HepG2 (cell line): ENCODE data around the gene TRDMT1. TPM values are rescaled to one million over a fixed set of nuclear protein-coding genes. Genes with fewer than 3 reads are reported as not detected.

Experiments
- ATAC-seq: fragments of 200-7000 bp; cut with Tn5 transposase; 3 replicates; pipeline ENCODE4 v1.9.1; 2020; ENCODE audit warnings: mild to moderate bottlenecking, moderate library complexity
- BruUV-seq: library from RNA; stranded (reverse); fragments of 400-500 nt; replicated peaks from 2 replicates; lab custom pipeline; 2021; lab: Mats Ljungman, UMichigan
- CTCF ChIA-PET: fragments of 300-600 bp; formaldehyde crosslinking; extraction: SDS; loops from one replicate; lab custom pipeline; 2021; ENCODE audit warnings: low total read pairs, inconsistent platforms, low intra/inter-chr PET ratio; lab: Yijun Ruan, JAX
- POLR2A ChIA-PET: fragments of 350-600 bp; sonication (Branson Sonifier 250); formaldehyde crosslinking; loops from one replicate; lab custom pipeline; 2020; ENCODE audit warnings: antibody characterized with exemption, inconsistent platforms; lab: Yijun Ruan, JAX
- DNase-seq: peaks from one replicate; pipeline ENCODE4 v3.0.0-alpha.2; 2015; ENCODE audit warnings: low spot score
- FAIRE-seq: peaks from 3 replicates; lab custom pipeline; 2011; peaks lifted over from hg19 to GRCh38; lab: Jason Lieb, UNC
- H2AFZ ChIP-seq: one replicate; pipeline ENCODE4 v1.6.1; 2011; ENCODE audit warnings: low read length, inconsistent platforms
- H3K27ac ChIP-seq: fragments of 300-600 bp; 3 replicates; pipeline ENCODE4 v1.8.0; 2011; ENCODE audit warnings: mixed run types, mild to moderate bottlenecking, mixed read lengths, low read length, inconsistent platforms; ENCODE audit not compliant: insufficient read depth; ENCODE audit errors: extremely low read length
- H3K27me3 ChIP-seq, 2 experiments: fragments of 200-600 bp in 1 of 2; 2 replicates in 1 of 2; 3 replicates in 1 of 2; pipeline versions ENCODE4 v1.6.0 to v1.8.0; 2011; ENCODE audit warnings: low read length in 2 of 2, mild to moderate bottlenecking in 2 of 2, moderate library complexity in 2 of 2, inconsistent platforms in 1 of 2; ENCODE audit not compliant: insufficient read depth in 2 of 2, control insufficient read depth in 1 of 2
- H3K36me3 ChIP-seq, 2 experiments: fragments of 200-600 bp in 1 of 2; replicated peaks in 1 of 2; 2 replicates in 1 of 2; 3 replicates in 1 of 2; pipeline versions ENCODE4 v1.5.1 to v1.8.0; 2011; ENCODE audit warnings: low read length in 2 of 2, inconsistent platforms in 1 of 2; ENCODE audit not compliant: insufficient read depth in 2 of 2, control insufficient read depth in 1 of 2
- H3K4me1 ChIP-seq: 2 replicates; pipeline ENCODE4 v1.5.1; 2012; ENCODE audit warnings: low read length, inconsistent platforms; ENCODE audit not compliant: insufficient read depth
- H3K4me2 ChIP-seq: 2 replicates; pipeline ENCODE4 v1.6.0; 2011; ENCODE audit warnings: low read depth, low read length, inconsistent platforms
- H3K4me3 ChIP-seq, 3 experiments: fragments of 200-600 bp in 1 of 3; sonication (generic), shearing (Covaris generic) in 1 of 3; replicated peaks in 1 of 3; 2 replicates each; pipeline ENCODE4 v1.5.1; 2011 to 2016; ENCODE audit warnings: low read length in 3 of 3, inconsistent platforms in 2 of 3, low read depth in 2 of 3, mild to moderate bottlenecking in 2 of 3, control low read depth in 1 of 3, mixed read lengths in 1 of 3; ENCODE audit not compliant: insufficient read depth in 1 of 3
- H3K79me2 ChIP-seq: one replicate; pipeline ENCODE4 v1.6.1; 2011; ENCODE audit warnings: low read length, inconsistent platforms; ENCODE audit not compliant: insufficient read depth
- H3K9ac ChIP-seq: 2 replicates; pipeline ENCODE4 v1.6.0; 2011; ENCODE audit warnings: mild to moderate bottlenecking, low read depth, low read length, inconsistent platforms; ENCODE audit not compliant: insufficient read depth
- H3K9me3 ChIP-seq: 2 replicates; pipeline ENCODE4 v1.5.1; 2012; ENCODE audit warnings: mild to moderate bottlenecking, low read length
- H4K20me1 ChIP-seq: 2 replicates; pipeline ENCODE4 v1.6.0; 2011; ENCODE audit warnings: inconsistent platforms, mild to moderate bottlenecking, low read length, moderate library complexity; ENCODE audit not compliant: insufficient read depth
- GTF2F1 ChIP-seq: fragments of 150-350 bp; IDR thresholded peaks from 2 replicates; pipeline ENCODE4 v1.6.1; 2014; ENCODE audit warnings: low read length
- HMG20A ChIP-seq: IDR thresholded peaks from 2 replicates; pipeline ENCODE4 v1.6.1; 2016; ENCODE audit warnings: borderline replicate concordance
- IKZF1 ChIP-seq: fragments of 450-650 bp; IDR thresholded peaks from 2 replicates; pipeline ENCODE4 v1.7.1; 2016
- NFAT5 ChIP-seq: sonication (generic); formaldehyde crosslinking; IDR thresholded peaks from 2 replicates; pipeline ENCODE4 v1.4.0; 2020; ENCODE audit warnings: missing genetic modification reagents
- SP2 ChIP-seq: sonication (generic); formaldehyde crosslinking; IDR thresholded peaks from 2 replicates; pipeline ENCODE4 v1.5.1; 2020; ENCODE audit warnings: mild to moderate bottlenecking, missing genetic modification reagents
- SP5 ChIP-seq: IDR thresholded peaks from 2 replicates; pipeline ENCODE4 v1.6.1; 2016; ENCODE audit warnings: low read depth, borderline replicate concordance
- ZFP37 ChIP-seq: sonication (generic); formaldehyde crosslinking; IDR thresholded peaks from 2 replicates; pipeline ENCODE4 v1.4.0; 2020; ENCODE audit warnings: missing genetic modification reagents, borderline replicate concordance
- ZNF180 ChIP-seq: sonication (generic); formaldehyde crosslinking; IDR thresholded peaks from 2 replicates; pipeline ENCODE4 v1.4.0; 2020; ENCODE audit warnings: low read depth, missing genetic modification reagents, borderline replicate concordance
- ZNF205 ChIP-seq: IDR thresholded peaks from 2 replicates; pipeline ENCODE4 v1.6.1; 2018; ENCODE audit warnings: missing biosample characterization, missing genetic modification reagents
- ZNF256 ChIP-seq: sonication (generic); formaldehyde crosslinking; conservative IDR thresholded peaks from 2 replicates; pipeline ENCODE4 v1.4.0; 2020; ENCODE audit warnings: missing genetic modification reagents
- ZNF615 ChIP-seq: sonication (generic); formaldehyde crosslinking; IDR thresholded peaks from 2 replicates; pipeline ENCODE4 v1.5.0; 2020; ENCODE audit warnings: mild to moderate bottlenecking, missing genetic modification reagents, borderline replicate concordance
- ZNF746 ChIP-seq: sonication (generic); formaldehyde crosslinking; IDR thresholded peaks from 2 replicates; pipeline ENCODE4 v1.8.0; 2022; ENCODE audit warnings: mild to moderate bottlenecking, missing genetic modification reagents
- WGBS: methylation state at CpG from one replicate; pipeline ENCODE4 v1.1.6; 2017; ENCODE audit warnings: low lambda C conversion rate; 5-methylcytosine and 5-hydroxymethylcytosine counted together
- in situ Hi-C: cut with HindIII; loops from 2 replicates; pipeline ENCODE4 v1.10.0; 2017; ENCODE audit warnings: low pct_unique_long_range_greater_than_20kb; ENCODE audit not compliant: extremely low pct_ligation_motif_present
- intact Hi-C: fragments of 100-400 bp; cut with micrococcal nuclease; formaldehyde crosslinking; loops from one replicate; pipeline ENCODE4 v1.10.0; 2022; ENCODE audit not compliant: unreplicated experiment
- polyA plus RNA-seq, 8 experiments: library from polyadenylated mRNA; depleted of rRNA in 3 of 8; stranded (reverse) in 7 of 8; unstranded in 1 of 8; fragments of >200 nt; fragmentation: Illumina TruSeq in 4 of 8; extraction: Trizol in 4 of 8; gene quantifications; 2 replicates each; pipeline versions ENCODE4 v1.2.1 to v1.2.3, GENCODE V29; 2011 to 2016; ENCODE audit warnings: low read depth in 4 of 8, missing spikeins in 1 of 8, mixed read lengths in 1 of 8; ENCODE audit not compliant: insufficient read depth in 1 of 8
- total RNA-seq, 5 experiments: library from RNA; depleted of rRNA; stranded (reverse); fragments of >200 nt; fragmentation: Illumina TruSeq; extraction: Trizol; gene quantifications; 2 replicates each; pipeline ENCODE4 v1.2.3, GENCODE V29; 2016; ENCODE audit warnings: low read depth in 1 of 5
- TF ChIP-seq, protein P1 (sequence below): IDR thresholded peaks from 2 replicates; pipeline ENCODE4 v1.6.1; 2016; ENCODE audit warnings: low read depth, control low read depth
- TF ChIP-seq, protein P2 (sequence below): IDR thresholded peaks from 2 replicates; pipeline ENCODE4 v1.6.1; 2016; ENCODE audit warnings: missing biosample characterization, missing genetic modification reagents, low read depth
- TF ChIP-seq, protein P3 (sequence below): sonication (generic); formaldehyde crosslinking; IDR thresholded peaks from 2 replicates; pipeline ENCODE4 v1.4.0; 2020; ENCODE audit warnings: missing genetic modification reagents

The TRDMT1 gene
- total and polyA plus RNA-seq, 2 of the 13 experiments (the other 11 are each of a cell fraction or from before 2014, with no cell fraction given), result 2.0 to 3.0 TPM

- in situ Hi-C loops, result no loop called here
- H3K4me2 ChIP-seq, result no peak overlapping the region
- H3K9ac ChIP-seq, result no peak overlapping the region
- H3K4me3 ChIP-seq, result no peak overlapping the region
- FAIRE-seq (no peak), DNase-seq (no peak), ATAC-seq (no peak)
- no peaks in the 10 kb centered on the region for H3K9me3 ChIP-seq
- H3K36me3 ChIP-seq, result no peaks in the 10 kb centered on the region
- ChIA-PET POLR2A (no interaction called here), CTCF (no interaction called here)
- 63% methylated on average over 5 of the region's 5 CpGs for WGBS
- BruUV-seq, result no TSS peak
- H3K27me3 ChIP-seq, result no peaks in the 10 kb centered on the region; a peak in 1 of 5 replicates
- no peaks in the 10 kb centered on the region for H4K20me1 ChIP-seq
- H3K4me1 ChIP-seq, result no peaks in the 10 kb centered on the region
- no peak overlapping the region for H2AFZ ChIP-seq
- H3K79me2 ChIP-seq, result no peaks in the 10 kb centered on the region
- H3K27ac ChIP-seq, result no peak overlapping the region
- intact Hi-C loops, result no loop called here
- no peak for TF ChIP-seq ZNF746 (CRISPR knock-in tag)
- TF ChIP-seq ZFP37, result no peak
- TF ChIP-seq SP2 (CRISPR knock-in tag), result no peak
- TF ChIP-seq, protein P1, sequence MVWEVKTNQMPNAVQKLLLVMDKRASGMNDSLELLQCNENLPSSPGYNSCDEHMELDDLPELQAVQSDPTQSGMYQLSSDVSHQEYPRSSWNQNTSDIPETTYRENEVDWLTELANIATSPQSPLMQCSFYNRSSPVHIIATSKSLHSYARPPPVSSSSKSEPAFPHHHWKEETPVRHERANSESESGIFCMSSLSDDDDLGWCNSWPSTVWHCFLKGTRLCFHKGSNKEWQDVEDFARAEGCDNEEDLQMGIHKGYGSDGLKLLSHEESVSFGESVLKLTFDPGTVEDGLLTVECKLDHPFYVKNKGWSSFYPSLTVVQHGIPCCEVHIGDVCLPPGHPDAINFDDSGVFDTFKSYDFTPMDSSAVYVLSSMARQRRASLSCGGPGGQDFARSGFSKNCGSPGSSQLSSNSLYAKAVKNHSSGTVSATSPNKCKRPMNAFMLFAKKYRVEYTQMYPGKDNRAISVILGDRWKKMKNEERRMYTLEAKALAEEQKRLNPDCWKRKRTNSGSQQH (CRISPR knock-in tag), result no peak
- no peak for TF ChIP-seq ZNF205 (CRISPR knock-in tag)
- TF ChIP-seq ZNF615 (CRISPR knock-in tag), result no peak
- TF ChIP-seq IKZF1, result no peak
- TF ChIP-seq GTF2F1, result no peak
- no peak for TF ChIP-seq ZNF180
- TF ChIP-seq HMG20A (CRISPR knock-in tag), result no peak
- no peak for TF ChIP-seq ZNF256
- TF ChIP-seq, protein P2, sequence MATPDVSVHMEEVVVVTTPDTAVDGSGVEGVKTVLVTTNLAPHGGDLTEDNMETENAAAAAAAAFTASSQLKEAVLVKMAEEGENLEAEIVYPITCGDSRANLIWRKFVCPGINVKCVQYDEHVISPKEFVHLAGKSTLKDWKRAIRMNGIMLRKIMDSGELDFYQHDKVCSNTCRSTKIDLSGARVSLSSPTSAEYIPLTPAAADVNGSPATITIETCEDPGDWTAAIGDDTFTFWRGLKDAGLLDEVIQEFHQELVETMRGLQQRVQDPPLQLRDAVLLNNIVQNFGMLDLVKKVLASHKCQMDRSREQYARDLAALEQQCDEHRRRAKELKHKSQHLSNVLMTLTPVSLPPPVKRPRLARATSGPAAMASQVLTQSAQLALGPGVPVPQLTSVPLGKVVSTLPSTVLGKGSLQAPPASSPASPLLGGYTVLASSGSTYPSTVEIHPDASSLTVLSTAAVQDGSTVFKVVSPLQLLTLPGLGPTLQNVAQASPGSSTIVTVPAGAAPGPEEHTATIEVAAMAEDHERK (CRISPR knock-in tag), result no peak
- TF ChIP-seq NFAT5 (CRISPR knock-in tag), result no peak
- TF ChIP-seq, protein P3, sequence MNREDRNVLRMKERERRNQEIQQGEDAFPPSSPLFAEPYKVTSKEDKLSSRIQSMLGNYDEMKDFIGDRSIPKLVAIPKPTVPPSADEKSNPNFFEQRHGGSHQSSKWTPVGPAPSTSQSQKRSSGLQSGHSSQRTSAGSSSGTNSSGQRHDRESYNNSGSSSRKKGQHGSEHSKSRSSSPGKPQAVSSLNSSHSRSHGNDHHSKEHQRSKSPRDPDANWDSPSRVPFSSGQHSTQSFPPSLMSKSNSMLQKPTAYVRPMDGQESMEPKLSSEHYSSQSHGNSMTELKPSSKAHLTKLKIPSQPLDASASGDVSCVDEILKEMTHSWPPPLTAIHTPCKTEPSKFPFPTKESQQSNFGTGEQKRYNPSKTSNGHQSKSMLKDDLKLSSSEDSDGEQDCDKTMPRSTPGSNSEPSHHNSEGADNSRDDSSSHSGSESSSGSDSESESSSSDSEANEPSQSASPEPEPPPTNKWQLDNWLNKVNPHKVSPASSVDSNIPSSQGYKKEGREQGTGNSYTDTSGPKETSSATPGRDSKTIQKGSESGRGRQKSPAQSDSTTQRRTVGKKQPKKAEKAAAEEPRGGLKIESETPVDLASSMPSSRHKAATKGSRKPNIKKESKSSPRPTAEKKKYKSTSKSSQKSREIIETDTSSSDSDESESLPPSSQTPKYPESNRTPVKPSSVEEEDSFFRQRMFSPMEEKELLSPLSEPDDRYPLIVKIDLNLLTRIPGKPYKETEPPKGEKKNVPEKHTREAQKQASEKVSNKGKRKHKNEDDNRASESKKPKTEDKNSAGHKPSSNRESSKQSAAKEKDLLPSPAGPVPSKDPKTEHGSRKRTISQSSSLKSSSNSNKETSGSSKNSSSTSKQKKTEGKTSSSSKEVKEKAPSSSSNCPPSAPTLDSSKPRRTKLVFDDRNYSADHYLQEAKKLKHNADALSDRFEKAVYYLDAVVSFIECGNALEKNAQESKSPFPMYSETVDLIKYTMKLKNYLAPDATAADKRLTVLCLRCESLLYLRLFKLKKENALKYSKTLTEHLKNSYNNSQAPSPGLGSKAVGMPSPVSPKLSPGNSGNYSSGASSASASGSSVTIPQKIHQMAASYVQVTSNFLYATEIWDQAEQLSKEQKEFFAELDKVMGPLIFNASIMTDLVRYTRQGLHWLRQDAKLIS (CRISPR knock-in tag), result no peak
- no peak for TF ChIP-seq SP5 (CRISPR knock-in tag)
These were observed 20.4 kb downstream of the TRDMT1 start for GRCh38 chr10:17181110-17181509.
